Heart left ventricle (tissue), 13 donors: Measurements from ENCODE around the gene ANKRD13C.
"Not testable (repeated sequence)": the region's sequence is repeated elsewhere in the genome, so short reads cannot be mapped to it uniquely, and the experiment has no call there.

ENCODE experiments used
- POLR2A ChIP-seq, 2 donors: fragments of 450-650 bp; IDR thresholded peaks; one replicate each; pipeline ENCODE4 v1.6.1; 2017; ENCODE audit warnings: antibody characterized with exemption in 2 of 2, mild to moderate bottlenecking in 2 of 2, moderate library complexity in 2 of 2
- TF ChIP-seq, protein P1 (sequence below), 12 donors: fragments of 200-600 bp; sonication (generic) in 4 of 12; IDR thresholded peaks; one replicate each; pipeline versions ENCODE4 v1.5.0 to v1.8.0; 2018 to 2022; ENCODE audit warnings: antibody characterized with exemption in 12 of 12, mild to moderate bottlenecking in 5 of 12
- donor health status: ischemic (EF 13 %, LVEDD 7.1; RV severe dilation, severe dysfunction).
- donor health status: DM: no; HTN: yes; CAD: no.
- donor health status: DM: no; HTN: no; CAD: no.
- donor health status: ischemic (EF 25% LVEDD 6.9; RV normal size, moderate dysfunction).
- donor health status: ischemic (EF 25% LVEDD 5.7; RV mildly dilated, moderate dysfunction).
- donor health status: ischemic (EF 35%, LVEDD 5.7; RV mildly dilated, moderate dysfunction).
- donor health status: nonischemic (EF 11% LVEDD 7.7; RV severe dilation, severe dysfunction).
- donor health status: DM: yes; HTN: yes; CAD: no.
- donor health status: PGD.
- donor health status: ischemic (EF 29% LVEDD 5.4; RV normal size, mild dysfunction).
- donor health status: nonischemic (EF 23%, LVEDD 6.1; RV moderate dilation, normal function).

GRCh38 chr1:70373580-70373979 is 19.1 kb upstream of the ANKRD13C start:
- TF ChIP-seq, protein P1, sequence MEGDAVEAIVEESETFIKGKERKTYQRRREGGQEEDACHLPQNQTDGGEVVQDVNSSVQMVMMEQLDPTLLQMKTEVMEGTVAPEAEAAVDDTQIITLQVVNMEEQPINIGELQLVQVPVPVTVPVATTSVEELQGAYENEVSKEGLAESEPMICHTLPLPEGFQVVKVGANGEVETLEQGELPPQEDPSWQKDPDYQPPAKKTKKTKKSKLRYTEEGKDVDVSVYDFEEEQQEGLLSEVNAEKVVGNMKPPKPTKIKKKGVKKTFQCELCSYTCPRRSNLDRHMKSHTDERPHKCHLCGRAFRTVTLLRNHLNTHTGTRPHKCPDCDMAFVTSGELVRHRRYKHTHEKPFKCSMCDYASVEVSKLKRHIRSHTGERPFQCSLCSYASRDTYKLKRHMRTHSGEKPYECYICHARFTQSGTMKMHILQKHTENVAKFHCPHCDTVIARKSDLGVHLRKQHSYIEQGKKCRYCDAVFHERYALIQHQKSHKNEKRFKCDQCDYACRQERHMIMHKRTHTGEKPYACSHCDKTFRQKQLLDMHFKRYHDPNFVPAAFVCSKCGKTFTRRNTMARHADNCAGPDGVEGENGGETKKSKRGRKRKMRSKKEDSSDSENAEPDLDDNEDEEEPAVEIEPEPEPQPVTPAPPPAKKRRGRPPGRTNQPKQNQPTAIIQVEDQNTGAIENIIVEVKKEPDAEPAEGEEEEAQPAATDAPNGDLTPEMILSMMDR (IDR thresholded peaks at IDR 0.05), result not testable (repeated sequence)
- not testable (repeated sequence) for TF ChIP-seq POLR2A (IDR thresholded peaks at IDR 0.05)
